ENCODE measurements around the gene PRICKLE1. TPM values are rescaled to one million over a fixed set of nuclear protein-coding genes. Genes with fewer than 3 reads are reported as not detected.

PRICKLE1 gene
- total and polyA plus RNA-seq, 2 of the 4 experiments (the other 2 are of a cell fraction) = 21.3 to 21.7 TPM

GRCh38 chr12:42409471-42409870, 180.1 kb downstream of the PRICKLE1 start:
- no peak overlapping the region for H3K23ac ChIP-seq (ENCODE audit: low read depth, low read length)
- H2BK5ac ChIP-seq (ENCODE audit: low read depth, low read length, poor library complexity, severe bottlenecking) = no peak overlapping the region
- 0 out of 2 replicates have a peak, but pooled peaks cover 2% of the 10 kb centered on the region for H3K4me1 ChIP-seq (ENCODE audit: control insufficient read depth, insufficient read depth, low read length)
- no peak overlapping the region for H4K8ac ChIP-seq (ENCODE audit: low read depth in 2 of 2, low read length in 2 of 2)
- no peak overlapping the region for H3K27ac ChIP-seq (ENCODE audit: insufficient read depth, low read length)
- H3K4me2 ChIP-seq (ENCODE audit: low read depth, low read length) = no peak overlapping the region
- TF ChIP-seq NFE2L2 (IDR thresholded peaks at IDR 0.05; ENCODE audit: low read depth, low read length) (no peak), ELK1 (IDR thresholded peaks at IDR 0.05; ENCODE audit: borderline replicate concordance, low read depth, low read length) (no peak), MAZ (IDR thresholded peaks at IDR 0.05; ENCODE audit: borderline replicate concordance, low read depth, low read length) (no peak), MXI1 (IDR thresholded peaks at IDR 0.05; ENCODE audit: borderline replicate concordance, low read depth, low read length) (no peak), CHD1 (IDR thresholded peaks at IDR 0.05; ENCODE audit: low read depth, low read length) (no peak), RAD21 (IDR thresholded peaks at IDR 0.05; ENCODE audit: low read length) (no peak), CEBPB (IDR thresholded peaks at IDR 0.05; ENCODE audit: low read depth, low read length) (no peak), MAFK (IDR thresholded peaks at IDR 0.05; ENCODE audit: low read depth, low read length) (no peak)
- H2BK120ac ChIP-seq (ENCODE audit: low read depth, low read length) = no peak overlapping the region
- H3K4ac ChIP-seq (ENCODE audit: low read depth, low read length) = no peak overlapping the region
- ATAC-seq (ENCODE audit: low read depth) (no peak), DNase-seq (no peak)
- intact Hi-C loops (cut with micrococcal nuclease) (no loop called here), in situ Hi-C loops (cut with MboI; ENCODE audit: low sequenced_read_pairs) (no loop called here), dilution Hi-C loops (cut with HindIII; ENCODE audit: low sequenced_read_pairs, unreplicated experiment) (no loop called here)
- H2AK5ac ChIP-seq (ENCODE audit: low read depth, low read length) = no peak overlapping the region
- POLR2A ChIA-PET (ENCODE audit: unreplicated experiment) = no interaction called here
- no peak overlapping the region for H2BK20ac ChIP-seq (ENCODE audit: low read depth, low read length)
- no peaks in the 10 kb centered on the region for H3K27me3 ChIP-seq (ENCODE audit: control insufficient read depth, insufficient read depth, low read length)
- H4K5ac ChIP-seq (ENCODE audit: low read depth, low read length) = no peak overlapping the region
- H3K14ac ChIP-seq (replicated peaks; ENCODE audit: low read depth, low read length) = no peak overlapping the region
- H3K18ac ChIP-seq (ENCODE audit: low read depth, low read length) = no peak overlapping the region
- H2AK9ac ChIP-seq (replicated peaks; ENCODE audit: low read depth, low read length, poor library complexity) = no peak overlapping the region
- peaks cover 0 to 8% of the 10 kb centered on the region in 2 experiments; a peak in 3 of 4 replicates for H3K79me1 ChIP-seq (ENCODE audit: low read depth in 1 of 2, low read length in 2 of 2)
- no peak overlapping the region for H3K4me3 ChIP-seq (ENCODE audit: insufficient read depth, low read depth, low read length)
- no peak overlapping the region for H3K9ac ChIP-seq (ENCODE audit: low read depth, low read length)
- BruUV-seq (replicated peaks) = no TSS peak
- H3K9me1 ChIP-seq (ENCODE audit: insufficient read depth, low read length) = 0 out of 2 replicates have a peak, but pooled peaks cover 5% of the 10 kb centered on the region
- no peak overlapping the region for H2BK15ac ChIP-seq (ENCODE audit: low read depth, low read length)
- no peak overlapping the region for H2AFZ ChIP-seq (replicated peaks; ENCODE audit: low read length, poor library complexity)
- no peak overlapping the region for H4K91ac ChIP-seq (ENCODE audit: insufficient read depth, low read depth, low read length)
- CTCF ChIA-PET = interaction anchor here (0.6 kb wide), 1 partner anchor 873 kb away, joined by 3 read pairs; no protein-coding TSS in a partner anchor
- no CpG with 5 or more reads among the region's 2 CpGs for WGBS, 2 experiments (ENCODE audit: extremely low coverage in 2 of 2, insufficient read length in 1 of 2)
- H4K20me1 ChIP-seq (ENCODE audit: insufficient read depth, low read length) = no peaks in the 10 kb centered on the region
- H3K9me3 ChIP-seq (ENCODE audit: control insufficient read depth, insufficient read depth, low read length) = no peaks in the 10 kb centered on the region
- H3K56ac ChIP-seq (ENCODE audit: extremely low read depth, insufficient read depth, low read length) = no peak overlapping the region
- no peaks in the 10 kb centered on the region for H3K36me3 ChIP-seq (ENCODE audit: control insufficient read depth, insufficient read depth, low read length)
